Activated naive CD4-positive, alpha-beta T cell treated with anti-CD3 and anti-CD28 coated beads, Interleukin-2, amount 10 ng/mL, durations not matched to agents 5 hours and 36 hours (primary cell): Measurements from ENCODE around the gene DENND4B. TPM values are rescaled to one million over a fixed set of nuclear protein-coding genes. Genes with fewer than 3 reads are reported as not detected.

Experiments used
- microRNA-seq: library from miRNA; unstranded; fragments of <30 nt; microRNA quantifications from one replicate; pipeline ENCODE4 v1.2.0, GENCODE V29; 2022; ENCODE audit warnings: borderline microRNAs expressed, borderline replicate concordance
- total RNA-seq, 2 experiments: library from RNA; stranded (reverse); gene quantifications; one replicate each; pipeline ENCODE4 v1.2.3, GENCODE V29; 2021

DENND4B gene, protein sequence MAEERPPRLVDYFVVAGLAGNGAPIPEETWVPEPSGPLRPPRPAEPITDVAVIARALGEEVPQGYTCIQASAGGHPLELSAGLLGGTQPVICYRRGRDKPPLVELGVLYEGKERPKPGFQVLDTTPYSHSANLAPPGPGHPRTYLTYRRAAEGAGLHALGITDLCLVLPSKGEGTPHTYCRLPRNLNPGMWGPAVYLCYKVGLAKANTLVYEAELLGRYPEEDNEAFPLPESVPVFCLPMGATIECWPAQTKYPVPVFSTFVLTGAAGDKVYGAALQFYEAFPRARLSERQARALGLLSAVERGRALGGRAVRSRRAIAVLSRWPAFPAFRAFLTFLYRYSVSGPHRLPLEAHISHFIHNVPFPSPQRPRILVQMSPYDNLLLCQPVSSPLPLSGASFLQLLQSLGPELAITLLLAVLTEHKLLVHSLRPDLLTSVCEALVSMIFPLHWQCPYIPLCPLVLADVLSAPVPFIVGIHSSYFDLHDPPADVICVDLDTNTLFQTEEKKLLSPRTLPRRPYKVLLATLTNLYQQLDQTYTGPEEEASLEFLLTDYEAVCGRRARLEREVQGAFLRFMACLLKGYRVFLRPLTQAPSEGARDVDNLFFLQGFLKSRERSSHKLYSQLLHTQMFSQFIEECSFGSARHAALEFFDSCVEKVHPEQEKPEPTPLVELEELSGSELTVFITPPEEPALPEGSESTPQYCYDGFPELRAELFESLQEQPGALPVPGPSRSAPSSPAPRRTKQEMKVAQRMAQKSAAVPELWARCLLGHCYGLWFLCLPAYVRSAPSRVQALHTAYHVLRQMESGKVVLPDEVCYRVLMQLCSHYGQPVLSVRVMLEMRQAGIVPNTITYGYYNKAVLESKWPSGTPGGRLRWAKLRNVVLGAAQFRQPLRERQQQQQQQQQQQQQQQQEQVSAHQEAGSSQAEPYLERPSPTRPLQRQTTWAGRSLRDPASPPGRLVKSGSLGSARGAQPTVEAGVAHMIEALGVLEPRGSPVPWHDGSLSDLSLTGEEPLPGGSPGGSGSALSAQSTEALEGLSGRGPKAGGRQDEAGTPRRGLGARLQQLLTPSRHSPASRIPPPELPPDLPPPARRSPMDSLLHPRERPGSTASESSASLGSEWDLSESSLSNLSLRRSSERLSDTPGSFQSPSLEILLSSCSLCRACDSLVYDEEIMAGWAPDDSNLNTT (N-terminal part only)
- total RNA-seq, result 100 to 1,000 TPM; 164 to 167 TPM

DNA sequence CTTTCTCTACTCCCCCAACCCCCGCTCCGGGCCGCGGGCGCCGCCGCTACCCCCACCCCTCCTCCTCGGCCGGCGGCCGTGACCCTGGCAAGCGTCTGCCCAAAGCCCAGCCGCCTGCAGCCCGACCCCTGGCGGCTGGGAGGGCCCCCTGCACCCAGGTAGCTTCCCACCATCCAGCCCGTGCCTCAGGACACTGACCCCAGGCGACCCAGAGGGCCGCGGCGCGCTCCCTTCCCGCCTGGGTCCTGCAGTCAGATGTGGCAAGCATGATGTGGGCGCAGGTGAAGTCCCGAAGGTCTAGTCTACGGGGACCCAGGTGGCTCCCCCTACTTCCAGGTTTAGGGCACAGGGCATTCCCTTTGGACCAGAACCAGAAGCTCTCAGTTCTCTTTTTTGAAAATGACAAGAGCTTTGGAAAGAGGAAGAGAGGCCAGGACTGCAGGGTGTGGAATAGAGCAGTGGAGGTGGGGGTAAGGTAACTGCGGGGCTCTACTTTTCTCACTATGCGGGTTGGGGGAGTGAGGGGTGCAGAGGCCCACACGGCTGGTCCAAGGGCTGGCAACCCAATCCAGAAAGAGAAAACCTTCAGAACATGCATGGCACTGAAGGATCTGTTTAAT, at the start of gene DENND4B:
Gene DENND4B, minus strand, starts transcription at position 97 of the 620 bp plus-strand sequence. CDS start 2,344 bp downstream, outside the sequence.

DNA sequence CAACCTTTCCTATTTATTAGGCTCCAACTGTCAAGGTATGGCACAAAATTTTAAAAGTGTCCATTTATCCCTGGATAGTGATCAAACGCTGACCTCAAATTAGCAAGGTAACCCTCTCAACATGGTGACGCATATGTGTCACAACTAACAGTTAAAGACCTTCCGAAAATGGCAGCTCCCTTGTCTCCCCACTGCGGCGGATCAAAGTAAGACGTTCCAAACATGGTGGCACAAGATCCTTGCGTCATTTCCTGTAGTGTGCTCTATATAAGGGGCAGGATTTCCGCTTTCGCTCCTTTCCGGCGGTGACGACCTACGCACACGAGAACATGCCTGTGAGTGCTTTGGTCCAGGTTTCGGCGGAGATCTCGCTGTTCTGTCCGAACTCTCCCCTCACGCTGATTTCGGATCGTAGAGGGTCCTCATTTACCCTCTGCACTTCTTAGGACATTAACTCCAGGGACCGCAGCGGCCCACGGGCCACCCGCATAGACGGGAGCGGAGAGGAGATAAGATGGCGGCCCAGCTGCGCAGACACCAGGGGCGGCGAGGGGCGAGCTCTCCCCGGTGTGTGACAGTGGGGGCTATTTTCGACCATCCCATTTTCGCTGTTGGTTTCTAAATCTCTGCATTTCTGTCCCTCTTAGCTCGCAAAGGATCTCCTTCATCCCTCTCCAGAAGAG, 44.1 kb upstream of the DENND4B start, which contains the start of gene RPS27:
Gene RPS27, plus strand, starts transcription at position 295 of the 683 bp plus-strand sequence. Its CDS starts 35 bp downstream, at position 330.

DNA sequence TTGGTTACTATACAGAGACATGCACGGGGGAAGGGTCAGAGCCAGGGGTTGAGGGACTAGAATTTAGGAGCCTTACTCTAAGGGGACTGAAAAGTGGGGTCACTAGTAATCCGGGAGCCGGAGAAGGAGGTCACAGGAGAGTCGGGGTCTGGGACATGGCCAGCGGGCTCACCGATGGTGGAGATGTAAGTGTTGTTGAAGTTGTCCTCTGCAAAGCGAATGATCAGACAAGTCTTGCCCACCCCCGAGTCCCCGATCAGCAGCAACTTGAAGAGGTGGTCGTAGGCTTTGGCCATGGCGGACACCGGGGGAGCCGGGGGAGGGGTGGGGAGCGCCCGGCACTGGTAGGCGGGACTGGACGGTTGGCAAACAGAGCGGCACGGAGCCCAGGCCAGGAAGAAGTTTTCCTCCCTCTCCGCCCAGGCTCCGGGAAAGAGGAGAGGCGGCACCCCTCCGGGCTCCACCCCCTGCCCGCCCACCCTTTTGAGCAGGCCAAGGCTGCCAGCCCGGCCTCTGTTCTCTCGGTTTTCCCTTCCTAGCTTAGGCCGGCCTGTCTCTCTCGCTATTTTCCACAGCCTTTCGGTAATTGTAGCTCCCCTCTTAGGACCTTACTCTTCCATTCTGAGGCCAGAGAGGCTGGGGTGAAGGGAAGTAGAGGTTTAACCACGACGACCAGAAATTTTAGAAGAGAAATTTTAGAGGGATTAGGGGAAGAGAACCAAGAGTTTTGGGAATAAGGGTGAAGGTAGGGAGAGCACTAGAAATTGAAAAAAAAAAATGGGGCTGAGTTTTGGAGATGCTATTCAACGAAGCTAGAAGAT, 39.6 kb upstream of the DENND4B start, which contains the start of gene RAB13:
Gene RAB13, minus strand, starts transcription at position 399 of the 821 bp plus-strand sequence. Its CDS starts 103 bp downstream, at position 296.

DNA sequence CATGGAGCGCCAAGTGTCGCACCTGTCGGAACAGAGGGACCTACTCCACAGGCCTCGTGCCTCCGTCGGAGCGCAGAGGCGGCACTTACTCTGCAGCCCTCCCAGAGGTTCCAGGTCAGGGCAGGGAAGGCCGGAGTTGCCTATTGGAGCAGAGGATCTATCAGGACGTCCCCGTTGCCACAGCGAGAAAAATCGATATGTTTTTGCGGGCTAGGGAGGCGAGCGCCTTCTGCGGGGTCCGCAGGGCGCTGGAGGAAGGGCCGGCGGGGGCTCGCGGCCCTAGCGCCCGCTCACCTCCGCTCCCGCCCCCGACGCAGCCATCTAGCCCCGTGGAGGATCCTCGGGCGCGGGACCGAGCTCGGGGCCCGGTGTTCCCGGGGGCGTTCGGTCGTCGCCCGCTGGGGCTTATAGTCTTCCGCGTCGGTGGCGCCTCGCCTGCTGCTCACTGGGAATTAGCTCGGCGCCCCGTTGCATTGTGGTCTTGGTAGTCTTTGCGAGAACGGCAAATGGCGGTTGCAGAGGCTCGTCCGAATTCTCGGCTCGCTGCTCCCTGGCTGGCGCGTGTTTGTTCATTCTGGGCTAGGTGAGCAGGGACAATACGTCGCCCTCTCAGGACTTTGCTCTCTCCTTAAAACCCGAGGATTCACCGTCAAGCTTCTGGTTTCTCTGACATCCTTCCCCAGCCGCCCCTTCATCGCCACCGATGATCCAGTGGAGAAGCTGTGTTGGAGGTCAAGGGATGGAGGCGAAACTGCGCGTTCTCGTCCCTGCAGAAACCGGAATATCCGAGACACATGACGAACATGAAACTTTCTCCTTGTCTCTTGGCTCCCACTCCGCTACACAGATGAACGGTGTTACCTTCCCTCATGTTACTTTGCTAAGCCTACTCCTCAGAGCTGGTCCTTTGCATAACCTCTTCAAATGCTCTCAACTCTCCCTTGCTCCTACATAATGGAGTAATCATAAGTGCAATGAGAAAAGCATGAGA, 31.0 kb upstream of the DENND4B start, which contains the start of gene JTB:
Gene JTB, minus strand, starts transcription at position 425 of the 991 bp plus-strand sequence. Its CDS starts 422 bp downstream, at position 3.

DNA sequence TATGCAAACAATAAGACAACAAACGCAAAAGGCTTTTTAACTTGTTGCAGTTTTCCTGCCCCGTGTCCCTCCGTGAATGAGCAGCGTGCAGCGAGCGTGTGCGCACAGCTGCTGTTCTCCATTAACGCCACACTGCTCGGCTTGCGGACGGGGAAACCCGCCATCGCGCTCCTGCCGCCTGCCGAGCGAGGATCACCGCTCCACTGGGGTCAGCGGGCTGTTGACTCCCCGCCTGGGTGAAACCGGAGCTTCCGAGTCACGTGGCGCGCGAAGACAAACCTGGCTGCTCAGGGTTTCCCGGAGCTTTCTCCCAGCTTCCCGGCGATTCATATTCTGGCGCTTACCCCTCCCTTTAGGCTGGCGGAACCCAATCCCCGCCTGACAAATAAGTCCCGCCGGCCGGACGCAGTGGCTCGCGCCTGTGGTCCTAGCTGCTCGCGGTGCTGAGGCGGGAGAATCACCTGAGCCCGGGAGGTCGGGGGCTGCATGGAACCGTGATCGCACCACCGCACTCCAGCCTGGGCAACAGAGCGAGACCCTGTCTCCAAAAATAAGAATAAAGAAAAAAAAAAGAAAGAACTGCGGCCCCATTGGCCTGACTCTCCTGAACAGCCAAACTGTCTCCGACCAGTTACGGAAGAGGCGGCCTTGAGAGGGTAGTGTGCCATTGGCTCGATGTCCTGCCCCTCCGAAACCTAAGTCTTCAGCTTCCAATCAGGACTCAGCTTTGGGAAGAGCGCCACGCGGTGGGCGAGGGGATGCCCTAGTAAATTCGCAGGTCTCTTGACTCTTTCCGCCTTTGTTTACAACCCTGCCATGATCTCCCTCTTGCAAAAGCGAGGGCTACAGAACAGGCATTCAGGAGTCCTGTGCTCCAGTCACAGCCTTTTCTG, 20.8 kb upstream of the DENND4B start, which contains the start of gene CREB3L4:
Gene CREB3L4, plus strand, starts transcription at position 796 of the 893 bp plus-strand sequence. CDS start 624 bp downstream, outside the sequence.

DNA sequence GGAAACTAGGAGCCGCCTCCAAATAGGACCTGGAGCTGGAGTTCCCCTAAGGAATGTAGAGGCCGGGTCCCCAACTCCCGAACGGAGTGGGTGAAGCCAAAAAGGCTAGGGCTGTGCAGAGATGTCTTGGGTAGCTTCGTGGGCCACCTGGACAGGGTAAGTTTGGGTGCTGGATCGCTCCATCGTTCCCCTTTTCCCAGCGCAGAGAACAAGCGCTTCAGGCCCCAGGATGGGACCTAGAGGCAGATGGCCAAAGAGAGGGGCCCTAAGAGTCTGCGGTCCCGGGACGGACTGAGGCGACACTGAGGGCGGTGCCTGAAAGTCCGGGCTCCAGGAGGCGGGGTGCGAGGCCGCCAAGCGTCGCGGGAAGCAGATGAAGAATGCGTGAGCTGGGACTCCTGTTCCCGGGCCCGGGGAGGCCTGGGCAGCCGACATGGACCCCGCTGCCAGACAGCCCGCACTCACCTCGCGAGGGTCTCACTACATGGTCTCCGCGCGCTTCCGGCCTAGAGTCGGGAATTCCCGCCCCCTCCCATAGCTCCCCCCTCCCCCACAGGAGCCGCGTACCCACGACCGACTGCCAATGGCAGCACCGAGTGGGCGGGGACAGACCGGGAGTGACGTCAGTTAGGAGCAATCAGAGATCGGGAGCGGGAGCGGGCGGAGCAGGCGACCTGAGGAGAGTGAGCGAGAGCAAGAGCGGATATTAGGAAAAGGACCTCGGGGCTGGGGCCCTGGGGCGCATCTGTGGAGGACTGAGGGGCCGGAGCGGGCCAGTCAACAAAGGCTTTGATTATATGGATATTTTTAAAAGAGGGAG, 16.7 kb upstream of the DENND4B start, which contains the start of gene SLC39A1:
Gene SLC39A1, minus strand, starts transcription at position 508 of the 820 bp plus-strand sequence. CDS start 822 bp downstream, outside the sequence.

DNA sequence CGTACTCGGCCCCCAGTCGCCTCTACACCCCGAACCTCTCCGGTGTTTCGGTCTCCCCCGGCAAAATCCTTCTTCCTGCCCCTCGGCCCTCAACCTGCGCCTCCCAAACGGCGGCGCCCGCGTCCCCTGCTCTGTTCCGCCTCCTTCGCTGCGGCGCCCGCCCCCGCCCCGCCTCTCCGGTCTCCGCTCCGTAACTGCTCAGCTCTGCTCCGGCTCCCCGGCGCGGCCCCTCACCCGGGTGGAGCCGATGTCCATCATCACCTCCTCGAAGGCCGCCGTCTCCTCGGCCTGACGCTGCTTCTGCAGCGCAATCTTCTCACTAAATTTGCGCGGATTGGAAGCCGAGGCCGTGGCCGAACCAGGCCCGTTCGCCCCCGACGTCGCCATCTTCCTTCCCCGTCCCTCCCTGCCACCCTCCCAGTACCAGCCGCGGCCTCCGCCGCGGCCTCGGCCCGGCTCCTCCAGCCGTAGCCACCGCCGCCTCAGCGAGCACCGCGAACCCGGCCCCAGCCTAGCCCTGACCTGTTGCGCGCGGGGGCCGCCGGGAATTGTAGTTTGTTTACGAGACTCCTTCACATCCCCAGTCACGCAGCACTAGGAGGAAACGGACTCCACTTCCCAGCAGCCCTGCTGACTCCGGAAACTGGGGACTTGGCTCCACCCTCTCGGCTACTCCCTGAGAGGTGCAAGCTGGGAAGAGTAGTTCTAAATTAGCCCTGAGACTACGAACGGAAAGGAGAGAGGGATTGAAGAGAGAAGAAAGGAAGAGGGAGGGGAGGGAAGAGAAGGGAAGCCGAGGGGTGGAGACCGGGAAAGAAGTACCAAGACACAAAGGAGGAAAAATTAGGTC, 11.8 kb upstream of the DENND4B start, which contains the start of gene CRTC2:
Gene CRTC2, minus strand, starts transcription at position 502 of the 850 bp plus-strand sequence. Its CDS starts 115 bp downstream, at position 387.

DNA sequence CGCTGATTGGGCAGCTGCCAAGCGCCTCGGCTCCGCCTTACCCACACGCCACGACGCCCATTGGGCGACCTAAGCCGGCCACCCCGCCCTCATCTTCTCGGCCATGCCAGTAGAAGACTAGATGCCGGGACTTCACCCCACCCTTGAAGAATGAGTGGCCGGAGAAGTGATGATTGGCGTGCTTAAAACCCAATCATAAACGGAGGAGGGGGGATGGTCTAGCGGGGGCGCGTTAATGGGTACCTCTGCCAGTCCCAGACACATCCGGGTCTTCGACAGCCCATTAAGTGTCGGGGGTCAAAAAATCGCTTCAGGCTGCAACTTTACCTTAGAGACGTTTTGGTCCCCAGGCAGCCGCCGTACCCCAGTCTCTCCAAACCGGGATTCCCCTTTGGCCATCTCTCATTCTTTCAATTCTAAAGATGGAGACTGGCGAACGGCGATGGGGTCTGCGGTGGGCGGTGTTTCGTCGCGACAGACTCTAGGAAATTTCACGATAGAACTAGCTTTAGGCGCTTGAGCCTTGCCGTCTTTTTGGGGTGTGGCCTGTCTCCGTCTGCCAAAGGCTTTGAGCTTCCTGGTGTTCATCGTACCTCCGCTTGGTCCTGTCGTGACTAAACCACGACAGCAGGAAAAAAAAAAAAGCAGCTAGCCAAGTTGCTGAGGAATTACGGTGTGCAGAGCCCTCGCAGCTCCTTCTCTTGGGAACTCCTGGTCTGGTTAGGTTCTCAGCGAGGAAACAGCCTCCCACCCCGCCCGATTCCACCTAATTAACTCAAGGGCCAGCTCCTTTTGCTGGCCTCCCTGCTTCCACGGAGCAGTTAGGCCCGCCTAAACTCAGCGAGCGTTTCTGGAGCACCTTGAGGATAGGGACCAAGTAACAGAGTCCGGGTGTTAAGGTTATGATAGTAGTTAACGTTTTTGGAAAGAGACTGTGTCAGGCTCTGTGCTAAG, 23.3 kb downstream of the DENND4B start, which contains the start of gene GATAD2B:
Gene GATAD2B, minus strand, starts transcription at position 1 of the 954 bp plus-strand sequence. CDS start 94,625 bp downstream, outside the sequence.

Small RNAs within 50 kb of the gene (microRNA-seq; reads per million reads assigned to microRNA genes)
- gene MIR6737, result not detected

Other genes starting within 250 kb of the DENND4B start
- 10 to 100 TPM; 59.8 to 60.1 TPM for gene INTS3, start 218.7 kb downstream of the DENND4B start, total RNA-seq
- 10 to 100 TPM; 24.1 to 24.3 TPM for gene SLC27A3, start 171.3 kb downstream of the DENND4B start, total RNA-seq
- gene GATAD2B, start 23.7 kb downstream of the DENND4B start, total RNA-seq, result 10 to 100 TPM; 77.9 to 81.5 TPM
- gene CRTC2, start 11.9 kb upstream of the DENND4B start, total RNA-seq, result 10 to 100 TPM; 82.9 to 99.8 TPM
- 10 to 100 TPM; 27.7 to 29.7 TPM for gene SLC39A1, start 16.8 kb upstream of the DENND4B start, total RNA-seq
- 1 to 10 TPM; 6.0 to 7.9 TPM for gene CREB3L4, start 21.2 kb upstream of the DENND4B start, total RNA-seq
- 100 to 1,000 TPM; 106 to 107 TPM for gene JTB, start 31.0 kb upstream of the DENND4B start, total RNA-seq
- 1 to 10 TPM; 1.3 TPM for gene RAB13, start 39.6 kb upstream of the DENND4B start, total RNA-seq
- gene RPS27, start 44.0 kb upstream of the DENND4B start, total RNA-seq, result 1,000 to 10,000 TPM; 3,937 to 4,301 TPM
- under 1 TPM; 0.08 to 0.10 TPM for gene NUP210L, start 208.4 kb upstream of the DENND4B start, total RNA-seq
- 100 to 1,000 TPM; 686 to 725 TPM for gene TPM3, start 245.4 kb upstream of the DENND4B start, total RNA-seq